Left lobe of liver (tissue), 2 donors: Measurements from ENCODE around the gene ZNF224. TPM values are rescaled to one million over a fixed set of nuclear protein-coding genes. Genes with fewer than 3 reads are reported as not detected.
A peak's percentile ranks its signal among the peaks of the same experiment; 100 is the strongest.

ENCODE experiments used
- ATAC-seq: fragments of 200-7000 bp; cut with Tn5 transposase; one replicate; pipeline ENCODE4 v1.9.1; 2020; ENCODE audit warnings: mild to moderate bottlenecking, moderate library complexity
- DNase-seq: peaks from one replicate; pipeline ENCODE4 v3.0.0-alpha.2; 2020; ENCODE audit warnings: low spot score
- total RNA-seq: library from RNA; stranded (reverse); gene quantifications from one replicate; pipeline ENCODE4 v1.2.1, GENCODE V29; 2021
- donor health status: DM: no; HTN: no; CAD: no; lungs with moderate emphysema.
- donor health status: DM: no; HTN: yes; CAD: no.

Gene ZNF224
- 9.7 TPM for total RNA-seq

DNA sequence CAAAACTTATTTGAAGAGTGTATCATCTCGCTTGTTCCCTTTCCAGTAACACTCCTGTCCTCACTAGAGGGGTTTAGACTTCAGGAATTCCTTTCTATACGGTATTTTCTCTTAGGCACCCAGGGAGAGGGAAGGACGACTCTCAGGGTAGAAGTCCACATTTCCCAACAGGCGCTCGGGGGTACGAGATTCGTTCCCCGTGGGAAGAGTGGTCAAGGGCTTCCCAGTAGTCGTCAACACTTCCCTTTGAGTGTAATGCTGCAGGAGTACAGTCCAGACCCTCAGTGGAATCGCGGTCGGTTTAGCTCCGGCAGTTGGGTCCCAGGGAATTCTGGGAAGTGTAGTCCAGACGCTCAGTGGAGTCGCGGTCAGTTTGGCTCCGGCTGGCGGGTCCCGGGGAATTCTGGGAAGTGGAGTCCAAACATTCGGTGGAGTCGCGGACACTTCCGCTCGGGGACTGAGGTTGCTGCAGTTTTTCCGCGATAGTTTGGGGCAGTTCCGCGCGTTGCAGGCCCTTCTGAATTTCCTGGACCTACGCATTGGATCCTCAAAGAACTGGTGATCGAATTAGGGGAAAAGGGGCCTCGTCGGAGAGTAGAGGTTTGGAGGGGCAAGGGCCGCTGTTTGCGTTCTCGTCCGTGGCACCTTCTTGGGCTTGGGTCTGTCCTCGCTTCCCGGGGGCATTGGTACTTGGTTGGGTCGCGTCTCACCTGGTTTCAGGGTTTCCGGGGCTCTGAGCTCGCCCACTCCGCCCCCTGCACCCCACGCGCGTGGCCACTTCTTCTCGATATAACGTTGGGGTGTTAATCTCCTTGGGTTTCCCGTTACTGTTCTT lies at the start of gene ZNF224:
Gene ZNF224 (plus strand): TSS at position 431 of the 835 bp plus-strand sequence. CDS start 3,513 bp downstream, outside the sequence.
- ATAC-seq (peak; percentile 98), DNase-seq (peak; percentile 94)

DNA sequence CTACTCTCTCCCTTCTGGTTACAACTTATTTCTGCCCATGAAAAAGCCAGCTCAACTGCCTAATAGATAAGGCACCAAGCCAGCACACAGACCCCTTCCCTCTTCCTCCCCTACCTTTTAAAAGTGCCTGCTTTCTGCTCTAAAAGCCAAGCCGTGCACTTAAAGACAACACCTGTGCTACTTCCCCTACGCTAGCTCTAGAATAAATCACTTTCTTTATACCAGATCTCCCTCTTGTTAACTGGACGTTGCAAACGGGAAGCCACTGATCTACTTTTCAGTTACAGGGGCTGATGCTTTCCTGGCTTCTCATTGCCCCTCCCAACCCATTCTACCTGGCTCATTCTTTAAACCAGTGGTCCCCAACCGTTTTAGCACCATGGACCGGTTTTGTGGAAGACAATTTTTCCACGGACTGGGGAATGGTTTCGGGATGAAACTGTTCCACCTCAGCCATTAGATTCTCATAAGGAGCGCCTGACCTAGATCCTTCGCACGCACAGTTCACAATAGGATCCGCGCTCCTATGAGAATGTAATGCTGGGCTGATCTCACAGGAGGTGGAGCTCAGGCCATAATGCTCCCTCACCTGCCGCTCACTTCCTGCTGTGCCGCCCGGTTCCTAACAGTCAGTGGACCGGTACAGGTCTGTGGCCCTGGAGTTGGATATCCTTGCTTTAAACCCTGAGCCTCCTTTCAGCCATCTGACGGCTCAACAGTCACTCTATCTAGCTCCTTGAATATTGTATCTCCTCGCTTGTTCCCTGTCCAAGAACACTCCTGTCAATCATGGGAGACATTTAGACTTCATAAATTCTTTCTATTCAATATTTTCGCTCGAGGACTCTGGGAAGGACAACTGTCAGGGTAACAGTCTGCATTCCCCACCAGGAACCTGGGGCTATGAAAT lies 43.2 kb upstream of the ZNF224 start:
- ATAC-seq (no peak), DNase-seq (no peak)

DNA sequence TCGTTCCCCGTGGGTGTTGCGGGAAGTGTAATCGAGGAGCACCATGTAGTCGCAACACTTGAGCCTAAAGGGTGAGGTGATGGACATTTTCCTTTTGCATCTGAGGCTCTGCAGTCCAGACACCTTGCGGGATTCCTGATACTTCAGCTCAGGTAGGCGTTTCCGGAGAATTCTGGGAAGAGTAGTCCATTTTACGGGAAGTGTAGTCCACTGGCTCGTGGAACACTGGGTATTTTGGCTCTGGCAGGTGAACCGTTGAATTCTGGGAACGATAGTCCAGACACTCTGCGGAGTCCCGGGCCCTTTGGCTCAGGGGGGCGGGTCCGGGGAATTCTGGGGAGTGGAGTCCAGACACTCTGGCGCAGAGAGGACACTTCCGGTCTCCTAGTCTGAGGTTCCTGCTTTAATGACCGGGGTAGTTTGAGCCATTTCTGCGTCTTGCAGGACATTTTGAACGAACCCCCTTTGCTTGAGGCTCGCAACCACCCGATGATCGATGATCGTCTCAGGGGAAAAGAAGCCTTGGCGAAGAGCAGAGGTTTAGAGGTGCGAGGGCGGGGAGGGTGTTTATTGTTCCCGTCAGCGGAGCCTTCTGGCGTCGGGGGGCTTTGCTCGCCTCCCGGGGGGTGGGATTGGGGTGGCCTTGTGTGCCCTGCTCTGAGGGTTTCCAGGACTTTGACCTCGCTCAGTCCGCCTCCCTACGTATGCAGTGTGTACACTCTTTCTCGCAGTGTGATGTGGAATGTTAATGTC lies 42.3 kb upstream of the ZNF224 start, which contains the start of gene ZNF223:
Gene ZNF223 (plus strand): TSS at position 387 of the 753 bp plus-strand sequence. CDS start 3,141 bp downstream, outside the sequence.
- DNase-seq (peak; percentile 97), ATAC-seq (peak; percentile 100)

DNA sequence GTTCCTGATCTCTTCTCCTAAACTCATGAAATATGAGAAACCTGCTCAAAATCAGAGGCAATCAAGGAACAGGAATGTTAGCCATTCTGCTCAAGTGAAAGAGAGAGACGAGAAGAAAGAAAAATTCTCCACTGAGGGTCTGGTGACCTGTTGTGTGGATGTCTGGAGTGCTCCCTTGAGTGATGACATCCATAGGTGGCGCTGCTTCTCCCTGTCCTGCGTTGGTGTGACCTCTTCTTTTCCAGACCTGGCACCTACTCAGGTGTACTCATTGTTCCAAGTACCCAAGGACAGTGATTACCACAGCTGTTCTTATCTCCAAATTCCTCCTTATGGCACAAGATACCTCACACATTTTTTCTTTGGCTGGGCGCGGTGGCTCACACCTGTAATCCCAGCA lies 38.3 kb upstream of the ZNF224 start:
- no peak for ATAC-seq
- DNase-seq, result no peak

DNA sequence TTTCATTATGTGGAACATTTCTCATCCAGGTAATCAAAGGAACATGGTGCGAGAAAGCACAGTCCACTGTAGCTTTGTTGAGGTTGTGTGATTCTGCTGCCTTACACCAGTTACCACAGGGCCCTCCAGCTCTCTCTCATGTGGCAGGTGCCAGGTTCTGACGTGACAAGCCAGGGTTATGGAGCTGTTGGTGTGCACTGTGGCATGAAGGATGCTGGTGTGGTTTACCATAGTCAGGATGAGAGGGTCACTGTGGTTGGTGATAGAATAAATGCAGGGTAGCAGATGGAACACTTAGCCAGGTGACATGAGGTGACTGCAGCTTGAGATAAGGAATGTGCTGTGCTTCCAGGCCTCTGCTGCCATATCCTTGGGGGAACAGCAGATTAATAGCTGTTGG lies 34.9 kb upstream of the ZNF224 start:
- DNase-seq, result no peak
- no peak for ATAC-seq

DNA sequence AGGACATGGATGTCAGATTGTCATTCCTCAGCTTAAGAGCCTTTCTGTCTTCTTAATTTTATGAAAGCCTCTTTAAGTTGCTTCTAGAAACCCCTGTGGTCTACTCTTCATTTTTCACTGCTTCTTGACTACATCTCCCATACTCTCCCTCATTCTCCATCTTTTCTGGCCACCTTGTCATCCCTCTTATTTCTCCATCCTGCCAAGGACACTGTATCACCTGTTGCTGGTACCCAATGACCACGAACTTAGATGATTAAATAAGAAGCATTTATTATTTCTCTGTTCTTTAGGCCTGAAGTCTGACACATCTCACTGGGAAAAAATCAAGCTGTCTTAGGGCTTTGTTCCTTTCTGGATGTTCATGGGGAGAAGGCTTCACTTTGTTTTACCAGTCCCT lies 33.1 kb upstream of the ZNF224 start:
- no peak for ATAC-seq
- no peak for DNase-seq

DNA sequence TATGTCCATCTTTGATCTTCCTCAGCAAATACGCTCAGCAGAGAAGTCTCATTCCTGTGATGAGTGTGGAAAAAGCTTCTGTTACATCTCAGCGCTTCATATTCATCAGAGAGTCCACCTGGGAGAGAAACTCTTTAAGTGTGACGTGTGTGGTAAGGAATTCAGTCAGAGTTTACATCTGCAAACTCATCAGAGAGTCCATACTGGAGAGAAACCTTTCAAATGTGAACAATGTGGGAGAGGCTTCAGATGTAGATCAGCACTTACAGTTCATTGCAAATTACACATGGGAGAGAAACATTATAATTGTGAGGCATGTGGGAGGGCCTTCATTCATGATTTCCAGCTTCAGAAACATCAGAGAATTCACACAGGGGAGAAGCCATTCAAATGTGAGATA lies 27.9 kb upstream of the ZNF224 start:
- ATAC-seq (no peak), DNase-seq (no peak)

DNA sequence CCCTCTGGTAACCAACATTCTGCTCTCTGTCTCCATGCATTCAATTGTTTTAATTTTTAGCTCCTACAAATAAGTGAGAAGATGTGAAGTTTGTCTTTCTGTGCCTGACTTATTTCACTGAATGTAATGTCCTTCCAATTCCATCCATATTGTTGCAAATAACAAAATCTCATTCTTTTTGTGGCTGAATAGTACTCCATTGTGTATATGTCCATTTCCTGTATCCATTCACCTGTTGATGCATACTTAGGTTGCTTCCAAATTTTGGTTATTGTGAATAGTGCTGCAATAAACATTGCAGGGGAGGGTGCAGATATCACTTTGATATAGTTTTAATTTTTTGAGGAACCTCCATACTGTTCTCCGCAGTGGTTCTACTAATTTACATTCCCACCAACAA lies 24.7 kb upstream of the ZNF224 start:
- no peak for DNase-seq
- ATAC-seq, result no peak

DNA sequence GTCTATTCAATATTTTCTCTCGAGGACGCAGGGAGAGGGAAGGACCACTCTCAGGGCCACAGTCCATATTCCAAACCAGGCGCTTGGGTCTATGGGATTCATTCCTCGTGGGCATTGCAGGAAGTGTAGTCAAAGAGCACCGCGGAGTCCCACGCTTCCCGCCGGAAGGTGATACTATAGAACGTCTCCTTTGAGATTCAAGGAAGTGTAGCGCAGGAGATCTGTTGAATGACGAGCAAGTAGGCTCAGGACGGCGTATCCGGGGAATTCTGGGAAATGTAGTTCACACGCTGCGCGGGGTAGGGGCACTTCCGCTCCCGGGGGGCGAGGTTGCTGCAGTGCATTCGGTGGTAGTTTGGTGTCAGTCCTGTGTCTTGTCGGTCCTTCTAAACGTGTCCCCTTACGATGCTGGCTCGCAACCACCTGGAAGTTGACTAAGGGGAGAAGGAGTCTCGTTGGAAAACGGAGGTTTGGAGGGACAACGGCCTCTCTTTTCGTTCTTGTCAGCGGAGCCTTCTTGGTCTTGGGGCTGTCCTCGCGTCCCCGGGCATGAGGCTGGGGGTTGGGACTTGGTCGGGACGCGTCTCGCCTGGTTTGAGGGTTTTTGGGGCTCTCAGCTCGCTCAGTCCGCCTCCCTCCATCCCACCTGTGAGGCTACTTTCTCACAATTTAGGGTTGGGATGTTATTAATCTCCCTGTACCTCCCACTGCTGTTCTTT lies 22.2 kb upstream of the ZNF224 start, which contains the start of gene ZNF284:
Gene ZNF284 (plus strand): TSS at position 336 of the 719 bp plus-strand sequence. CDS start 4,231 bp downstream, outside the sequence.
- peak; percentile 100 for ATAC-seq
- DNase-seq, result peak; percentile 82

DNA sequence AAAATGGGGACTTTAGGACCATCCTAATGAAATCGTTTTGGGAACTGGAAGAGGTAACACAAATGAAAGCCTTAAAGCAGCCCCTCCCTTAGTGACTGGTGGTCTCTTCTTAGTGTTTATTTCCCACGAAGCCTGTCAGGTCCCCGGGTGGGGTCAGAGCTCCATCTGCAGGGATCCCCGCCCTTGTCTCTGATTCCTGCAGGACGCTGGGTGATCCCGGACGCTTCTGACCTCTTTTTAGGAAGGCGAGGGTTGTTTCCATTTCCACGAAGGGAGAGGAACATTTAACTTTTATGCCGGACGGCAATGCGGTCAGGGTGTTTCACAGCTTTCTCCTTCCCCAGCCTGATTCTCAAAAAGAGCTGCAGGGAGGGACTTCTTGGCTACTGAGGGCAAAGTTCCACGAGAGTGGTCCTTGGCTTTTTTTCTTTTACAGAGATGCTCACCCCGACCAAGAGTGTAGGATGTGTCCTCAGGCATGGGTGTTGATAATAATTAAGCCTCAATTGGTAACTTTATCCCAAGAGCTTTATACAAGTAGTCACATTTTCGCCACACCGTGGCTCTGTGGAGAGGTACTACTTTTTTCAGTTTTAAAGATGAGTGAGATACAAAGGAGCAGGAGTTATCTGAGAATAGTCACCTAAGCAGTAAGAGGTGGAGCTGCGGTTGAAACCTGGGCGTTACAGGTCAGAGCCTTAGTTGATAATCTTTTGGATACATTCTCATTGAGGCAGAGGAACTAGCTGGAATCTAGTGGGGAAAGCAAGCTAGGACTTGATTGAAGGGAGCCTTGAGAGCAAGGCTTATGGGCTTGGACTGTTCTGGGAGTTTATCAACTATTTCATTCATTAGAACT lies 21.4 kb upstream of the ZNF224 start:
- DNase-seq (no peak), ATAC-seq (no peak)

DNA sequence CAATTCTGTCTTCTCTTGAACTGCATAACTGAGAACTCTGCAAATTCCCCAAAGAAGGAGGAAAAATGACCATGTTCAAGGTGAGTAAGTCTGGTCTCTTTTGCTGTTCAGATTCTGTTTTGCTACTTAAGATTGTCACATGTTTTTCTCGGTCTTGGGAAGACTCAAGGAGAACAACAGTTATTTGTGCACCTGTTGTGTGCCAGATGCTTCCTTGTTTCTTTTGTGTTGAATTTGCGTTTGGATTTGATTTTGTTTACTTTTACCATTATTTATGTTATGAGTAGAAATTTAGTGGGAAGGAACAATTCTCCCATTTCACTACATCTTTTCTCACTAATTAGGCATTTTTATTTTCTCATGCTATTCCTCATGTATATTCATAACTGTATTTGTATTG lies 17.8 kb upstream of the ZNF224 start:
- no peak for DNase-seq
- ATAC-seq, result no peak

DNA sequence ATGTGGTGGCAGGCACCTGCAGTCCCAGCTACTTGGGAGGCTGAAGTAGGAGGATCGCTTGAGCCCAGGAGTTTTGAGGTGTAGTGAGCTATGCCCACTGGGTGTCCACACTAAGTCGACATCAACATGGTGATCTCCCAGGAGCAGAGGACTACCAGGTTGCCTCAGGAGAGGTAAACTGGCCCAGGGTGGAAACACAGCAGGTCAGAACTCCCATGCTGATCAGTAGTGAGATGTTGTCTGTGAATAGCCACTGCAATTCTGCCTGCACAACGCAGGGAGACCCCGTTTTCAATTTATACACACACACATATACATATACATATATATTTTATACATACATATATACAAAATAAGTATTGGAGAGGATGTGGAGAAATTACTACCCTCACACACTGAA lies 2.1 kb upstream of the ZNF224 start:
- no peak for ATAC-seq
- no peak for DNase-seq

DNA sequence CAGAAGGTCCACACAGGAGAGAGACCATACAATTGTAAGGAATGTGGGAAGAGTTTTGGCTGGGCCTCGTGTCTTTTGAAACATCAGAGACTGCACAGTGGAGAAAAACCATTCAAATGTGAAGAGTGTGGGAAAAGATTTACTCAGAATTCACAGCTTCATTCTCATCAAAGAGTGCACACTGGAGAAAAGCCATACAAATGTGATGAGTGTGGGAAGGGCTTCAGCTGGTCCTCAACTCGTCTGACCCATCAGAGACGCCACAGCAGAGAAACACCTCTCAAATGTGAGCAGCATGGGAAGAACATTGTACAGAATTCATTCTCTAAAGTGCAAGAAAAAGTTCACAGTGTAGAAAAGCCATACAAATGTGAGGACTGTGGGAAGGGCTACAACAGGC lies 13.6 kb downstream of the ZNF224 start:
- ATAC-seq, result no peak
- DNase-seq, result no peak

DNA sequence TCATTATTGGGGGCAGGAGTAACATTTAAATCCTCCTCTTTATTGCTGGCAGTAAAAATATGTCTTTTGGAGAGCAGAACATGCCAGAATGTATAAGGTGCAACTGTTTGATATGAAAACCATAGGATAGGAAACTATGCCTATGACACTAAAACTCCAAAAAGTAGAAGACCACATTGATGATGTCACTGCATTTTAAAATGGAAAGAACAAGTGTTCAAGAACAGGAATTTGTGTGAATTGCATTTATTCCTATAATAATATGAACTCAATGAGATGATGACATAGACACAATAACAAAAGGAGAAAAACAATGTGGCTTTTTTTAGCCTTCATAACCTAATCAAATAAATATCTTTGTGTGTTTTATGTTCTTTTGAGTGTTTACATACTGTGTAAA lies 15.3 kb downstream of the ZNF224 start:
- ATAC-seq, result no peak
- DNase-seq, result no peak

DNA sequence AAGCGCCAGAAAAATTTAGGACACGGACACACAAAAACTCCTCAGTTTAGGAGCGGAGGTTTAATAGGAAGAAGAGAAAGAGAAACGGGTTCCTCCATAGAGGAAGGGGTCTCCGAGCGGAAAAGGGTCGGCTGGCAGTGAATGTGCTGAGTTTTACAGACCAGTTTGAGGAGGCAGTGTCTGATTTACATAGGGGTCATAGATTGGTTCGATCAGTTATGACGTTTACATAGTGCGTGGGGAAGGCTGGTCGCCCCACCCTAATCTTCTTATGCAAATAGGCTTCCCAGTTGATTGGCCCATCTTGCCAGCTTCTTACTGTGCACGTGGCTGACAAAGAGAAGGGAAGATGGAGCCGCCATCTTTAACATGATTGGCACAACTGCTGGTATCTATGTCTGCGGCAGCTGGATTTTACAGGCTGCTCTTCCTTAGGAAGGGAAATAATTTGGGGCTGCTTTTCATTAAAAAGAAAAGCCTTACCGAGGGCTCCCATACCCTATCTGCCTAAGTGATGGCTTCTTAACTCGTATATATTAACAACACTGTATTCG lies 17.8 kb downstream of the ZNF224 start:
- DNase-seq (no peak), ATAC-seq (no peak)

DNA sequence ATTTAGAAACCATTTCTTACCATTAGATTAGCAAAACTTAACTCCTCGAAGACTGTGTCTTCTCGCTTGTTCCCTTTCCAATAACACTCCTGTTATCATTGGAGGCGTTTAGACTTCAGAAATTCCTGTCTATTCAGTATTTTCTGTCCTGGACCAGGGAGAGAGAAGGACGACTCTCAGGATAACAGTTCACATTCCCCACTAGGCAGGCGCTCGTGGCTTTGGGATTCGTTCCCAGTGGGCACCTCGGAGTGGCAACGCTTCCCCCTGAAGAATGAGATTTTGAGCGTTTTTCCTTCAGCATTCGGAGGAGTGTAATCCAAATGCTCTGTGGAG lies 18.6 kb downstream of the ZNF224 start:
- ATAC-seq (peak; percentile 17), DNase-seq (no peak)

DNA sequence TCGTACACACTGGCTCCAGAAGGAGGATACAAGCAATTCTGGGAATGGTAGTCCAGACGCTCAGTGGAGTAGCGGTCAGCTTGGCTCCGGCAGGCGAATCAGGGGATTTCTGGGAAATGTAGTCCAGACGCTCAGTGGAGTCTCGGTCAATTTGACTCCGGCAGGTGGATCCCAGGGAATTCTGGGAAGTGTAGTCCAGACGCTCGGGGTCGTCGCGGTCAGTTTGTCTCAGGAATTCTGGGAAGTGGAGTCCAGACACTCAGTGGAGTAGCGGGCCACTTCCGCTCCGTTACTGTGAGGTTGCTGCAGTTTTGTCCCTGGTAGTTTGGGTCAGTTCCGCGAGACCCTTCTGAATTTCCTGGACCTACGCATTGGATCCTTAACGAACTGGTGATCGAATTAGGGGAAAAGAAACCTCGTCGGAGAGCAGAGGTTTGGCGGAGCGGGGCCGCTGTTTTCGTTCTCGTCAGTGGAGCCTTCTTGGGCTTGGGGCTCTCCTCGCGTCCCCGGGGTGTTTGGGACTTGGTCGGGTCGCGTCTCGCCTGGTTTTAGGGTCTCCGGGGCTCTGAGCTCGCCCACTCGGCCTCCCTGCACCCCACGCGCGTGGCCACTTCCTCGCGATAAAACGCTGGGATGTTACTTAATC lies 19.1 kb downstream of the ZNF224 start, which contains the start of gene ZNF225:
Gene ZNF225 (plus strand): TSS at position 262 of the 646 bp plus-strand sequence. CDS start 2,429 bp downstream, outside the sequence.
- DNase-seq, result peak; percentile 97
- peak; percentile 98 for ATAC-seq

DNA sequence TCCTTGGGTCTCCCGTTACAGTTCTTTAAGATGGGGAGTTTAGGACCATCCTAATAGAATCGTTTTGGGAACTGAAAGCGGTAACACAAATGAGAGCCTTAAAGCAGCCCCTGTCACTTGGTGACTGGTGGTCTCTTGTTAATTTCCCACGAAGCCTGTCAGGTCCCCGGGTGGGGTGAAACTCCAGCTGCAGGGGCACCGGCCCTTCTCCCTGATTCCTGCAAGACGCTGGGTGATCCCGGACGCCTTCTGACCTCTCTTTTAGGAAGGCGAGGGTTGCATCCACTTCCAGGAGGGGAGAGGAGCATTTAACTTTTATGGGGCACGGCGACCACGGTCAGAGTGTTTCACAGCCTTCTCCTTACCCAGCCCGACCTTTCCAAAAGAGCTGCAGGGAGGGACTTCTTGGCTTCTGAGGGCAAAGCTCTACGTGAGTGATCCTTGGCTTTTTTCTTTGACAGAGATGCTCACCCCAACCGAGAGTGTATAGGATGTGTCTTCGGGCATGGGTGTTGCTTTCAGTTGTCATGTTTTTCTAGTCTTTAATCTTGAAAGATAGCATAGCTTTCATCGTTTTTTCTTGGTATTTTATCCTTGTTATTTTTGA lies 19.7 kb downstream of the ZNF224 start:
- no peak for ATAC-seq
- DNase-seq, result peak; percentile 46
